Caco-2 (cell line): ENCODE data around the gene CACNG3. TPM values are rescaled to one million over a fixed set of nuclear protein-coding genes. Genes with fewer than 3 reads are reported as not detected.

Experiments used
- BruUV-seq: library from RNA; stranded (reverse); fragments of 400-500 nt; replicated peaks from 2 replicates; lab custom pipeline; 2021; lab: Mats Ljungman, UMichigan
- CTCF ChIA-PET: fragments of 300-600 bp; sonication (Branson Sonifier 250); formaldehyde crosslinking; loops from one replicate; lab custom pipeline; 2022; ENCODE audit warnings: antibody characterized with exemption; lab: Charles Lee
- POLR2A ChIA-PET: fragments of 300-600 bp; sonication (Branson Sonifier 250); formaldehyde crosslinking; loops from one replicate; lab custom pipeline; 2022; ENCODE audit warnings: antibody characterized with exemption; lab: Charles Lee
- DNase-seq, 2 experiments: peaks; one replicate each; pipeline versions ENCODE4 v3.0.0 to v3.0.0-alpha.2; 2020 to 2022
- H3K27me3 ChIP-seq: replicated peaks from 2 replicates; pipeline ENCODE4 v1.6.0; 2011; ENCODE audit warnings: low read length; ENCODE audit not compliant: control insufficient read depth, insufficient read depth
- H3K36me3 ChIP-seq: 2 replicates; pipeline ENCODE4 v1.5.1; 2011; ENCODE audit warnings: low read length; ENCODE audit not compliant: control insufficient read depth, insufficient read depth
- H3K4me1 ChIP-seq: fragments of 250-450 bp; sonication (Bioruptor Pico); 2 replicates; pipeline ENCODE4 v1.5.1; 2020; ENCODE audit warnings: mild to moderate bottlenecking
- H3K4me3 ChIP-seq: 2 replicates; pipeline ENCODE4 v1.5.1; 2011; ENCODE audit warnings: low read depth, mild to moderate bottlenecking, control low read depth, low read length
- H3K9me3 ChIP-seq: fragments of 250-450 bp; sonication (Bioruptor Pico); 2 replicates; pipeline ENCODE4 v1.5.1; 2020; ENCODE audit warnings: mild to moderate bottlenecking, moderate library complexity
- H3K27ac Mint-ChIP-seq: one replicate; pipeline ENCODE4 v1.8.0; 2022; ENCODE audit warnings: mixed read lengths; ENCODE audit not compliant: unreplicated experiment
- H3K27me3 Mint-ChIP-seq: one replicate; pipeline ENCODE4 v1.8.0; 2022; ENCODE audit warnings: mixed read lengths; ENCODE audit not compliant: insufficient read depth, unreplicated experiment
- H3K36me3 Mint-ChIP-seq: one replicate; pipeline ENCODE4 v1.8.0; 2022; ENCODE audit warnings: mild to moderate bottlenecking, mixed read lengths; ENCODE audit not compliant: insufficient read depth, unreplicated experiment
- H3K4me1 Mint-ChIP-seq: one replicate; pipeline ENCODE4 v1.8.0; 2022; ENCODE audit warnings: low read depth, mixed read lengths; ENCODE audit not compliant: unreplicated experiment
- H3K4me3 Mint-ChIP-seq: one replicate; pipeline ENCODE4 v1.8.0; 2022; ENCODE audit warnings: mild to moderate bottlenecking, moderate library complexity, mixed read lengths; ENCODE audit not compliant: unreplicated experiment
- H3K9me3 Mint-ChIP-seq: one replicate; pipeline ENCODE4 v1.8.0; 2022; ENCODE audit warnings: mixed read lengths; ENCODE audit not compliant: unreplicated experiment
- intact Hi-C: fragments of 100-400 bp; cut with micrococcal nuclease; formaldehyde crosslinking; loops from one replicate; pipeline ENCODE4 v1.10.0; 2022; ENCODE audit not compliant: unreplicated experiment
- total RNA-seq: library from RNA; stranded (reverse); gene quantifications from 2 replicates; pipeline ENCODE4 v1.2.3, GENCODE V29; 2022
- TF ChIP-seq, protein P1 (sequence below), 2 experiments: fragments of 200-600 bp in 1 of 2; IDR thresholded peaks; 1 replicate in 1 of 2; 2 replicates in 1 of 2; pipeline versions ENCODE4 v1.5.1 to v1.8.0; 2011 to 2022; ENCODE audit warnings: antibody characterized with exemption in 1 of 2, control low read depth in 1 of 2, inconsistent platforms in 1 of 2, low read depth in 1 of 2, low read length in 1 of 2, mild to moderate bottlenecking in 1 of 2, moderate library complexity in 1 of 2; ENCODE audit not compliant: insufficient read depth in 1 of 2, severe bottlenecking in 1 of 2, unreplicated experiment in 1 of 2

CACNG3 gene
- total RNA-seq, 1 experiment from 2014 or later: not detected

DNA sequence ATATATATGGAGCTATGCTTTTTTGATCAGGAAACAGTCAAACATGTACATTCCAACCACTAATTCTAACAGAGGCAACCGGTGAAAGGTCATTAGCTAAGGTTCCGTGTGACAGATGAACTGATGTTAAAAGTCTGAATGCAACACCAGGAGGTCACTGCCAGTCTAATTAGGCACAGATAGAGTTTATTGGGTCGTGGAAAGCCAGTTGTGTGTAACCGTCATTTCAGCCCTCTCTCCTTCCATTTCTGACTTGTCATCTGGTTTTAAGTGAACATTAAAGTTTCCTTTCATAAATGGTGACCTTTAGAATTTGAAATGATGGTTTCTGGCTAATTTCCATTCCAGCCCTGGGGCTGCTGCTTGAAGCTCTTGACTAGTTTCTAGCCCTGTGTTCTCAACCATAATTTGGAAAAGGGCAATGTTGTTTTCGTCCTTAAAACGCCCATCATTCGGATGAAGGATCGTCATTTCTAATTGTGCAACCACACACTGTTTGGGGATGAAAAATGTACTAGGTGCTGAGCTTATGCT is 23.9 kb downstream of the CACNG3 start:
- H3K4me3 Mint-ChIP-seq: no peak overlapping the region
- H3K4me3 ChIP-seq: no peak overlapping the region
- DNase-seq: no peak
- intact Hi-C loops: no loop called here
- no peaks in the 10 kb centered on the region for H3K36me3 ChIP-seq
- no peaks in the 10 kb centered on the region for H3K36me3 Mint-ChIP-seq
- H3K4me1 Mint-ChIP-seq: no peaks in the 10 kb centered on the region
- CTCF ChIA-PET: no interaction called here
- POLR2A ChIA-PET: no interaction called here
- H3K9me3 ChIP-seq: no peaks in the 10 kb centered on the region
- no peaks in the 10 kb centered on the region for H3K9me3 Mint-ChIP-seq
- peaks cover 7% of the 10 kb centered on the region for H3K27me3 Mint-ChIP-seq
- no peak overlapping the region for H3K27ac Mint-ChIP-seq
- no TSS peak for BruUV-seq
- H3K4me1 ChIP-seq: no peaks in the 10 kb centered on the region
- H3K27me3 ChIP-seq: no peaks in the 10 kb centered on the region
- TF ChIP-seq, protein P1, sequence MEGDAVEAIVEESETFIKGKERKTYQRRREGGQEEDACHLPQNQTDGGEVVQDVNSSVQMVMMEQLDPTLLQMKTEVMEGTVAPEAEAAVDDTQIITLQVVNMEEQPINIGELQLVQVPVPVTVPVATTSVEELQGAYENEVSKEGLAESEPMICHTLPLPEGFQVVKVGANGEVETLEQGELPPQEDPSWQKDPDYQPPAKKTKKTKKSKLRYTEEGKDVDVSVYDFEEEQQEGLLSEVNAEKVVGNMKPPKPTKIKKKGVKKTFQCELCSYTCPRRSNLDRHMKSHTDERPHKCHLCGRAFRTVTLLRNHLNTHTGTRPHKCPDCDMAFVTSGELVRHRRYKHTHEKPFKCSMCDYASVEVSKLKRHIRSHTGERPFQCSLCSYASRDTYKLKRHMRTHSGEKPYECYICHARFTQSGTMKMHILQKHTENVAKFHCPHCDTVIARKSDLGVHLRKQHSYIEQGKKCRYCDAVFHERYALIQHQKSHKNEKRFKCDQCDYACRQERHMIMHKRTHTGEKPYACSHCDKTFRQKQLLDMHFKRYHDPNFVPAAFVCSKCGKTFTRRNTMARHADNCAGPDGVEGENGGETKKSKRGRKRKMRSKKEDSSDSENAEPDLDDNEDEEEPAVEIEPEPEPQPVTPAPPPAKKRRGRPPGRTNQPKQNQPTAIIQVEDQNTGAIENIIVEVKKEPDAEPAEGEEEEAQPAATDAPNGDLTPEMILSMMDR (IDR thresholded peaks at IDR 0.05; ENCODE audit: insufficient read depth in 1 of 2, low read depth in 1 of 2, low read length in 1 of 2, severe bottlenecking in 1 of 2, unreplicated experiment in 1 of 2): no peak

DNA sequence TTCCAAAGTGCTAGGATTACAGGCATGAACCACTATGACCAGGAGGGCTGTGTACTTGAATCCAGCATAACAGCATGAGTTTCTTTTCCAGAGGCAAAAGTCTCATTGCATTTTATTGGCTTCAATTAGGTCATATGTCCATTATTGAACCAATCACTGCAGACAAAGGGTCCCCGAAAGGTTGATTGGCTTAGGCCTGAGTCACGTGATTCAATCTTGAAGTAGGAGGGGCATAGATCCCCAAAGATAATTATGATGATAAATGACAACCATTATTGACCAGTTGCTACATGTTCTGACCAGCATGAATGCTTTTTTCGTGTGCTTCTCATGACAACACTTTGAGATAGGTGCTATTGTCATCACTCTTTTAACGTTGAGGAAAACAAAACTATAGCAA is 25.3 kb downstream of the CACNG3 start:
- no peaks in the 10 kb centered on the region for H3K4me1 ChIP-seq
- no peak overlapping the region for H3K27ac Mint-ChIP-seq
- H3K27me3 Mint-ChIP-seq: peaks cover 7% of the 10 kb centered on the region
- H3K4me1 Mint-ChIP-seq: no peaks in the 10 kb centered on the region
- no peaks in the 10 kb centered on the region for H3K9me3 Mint-ChIP-seq
- BruUV-seq: no TSS peak
- H3K4me3 ChIP-seq: no peak overlapping the region
- H3K4me3 Mint-ChIP-seq: no peak overlapping the region
- no peak for DNase-seq
- H3K36me3 ChIP-seq: no peaks in the 10 kb centered on the region
- ChIA-PET CTCF (no interaction called here), POLR2A (no interaction called here)
- intact Hi-C loops: no loop called here
- H3K36me3 Mint-ChIP-seq: no peaks in the 10 kb centered on the region
- no peaks in the 10 kb centered on the region for H3K27me3 ChIP-seq
- no peaks in the 10 kb centered on the region for H3K9me3 ChIP-seq
- TF ChIP-seq, protein P1 (IDR thresholded peaks at IDR 0.05; ENCODE audit: insufficient read depth in 1 of 2, low read depth in 1 of 2, low read length in 1 of 2, severe bottlenecking in 1 of 2, unreplicated experiment in 1 of 2): no peak

DNA sequence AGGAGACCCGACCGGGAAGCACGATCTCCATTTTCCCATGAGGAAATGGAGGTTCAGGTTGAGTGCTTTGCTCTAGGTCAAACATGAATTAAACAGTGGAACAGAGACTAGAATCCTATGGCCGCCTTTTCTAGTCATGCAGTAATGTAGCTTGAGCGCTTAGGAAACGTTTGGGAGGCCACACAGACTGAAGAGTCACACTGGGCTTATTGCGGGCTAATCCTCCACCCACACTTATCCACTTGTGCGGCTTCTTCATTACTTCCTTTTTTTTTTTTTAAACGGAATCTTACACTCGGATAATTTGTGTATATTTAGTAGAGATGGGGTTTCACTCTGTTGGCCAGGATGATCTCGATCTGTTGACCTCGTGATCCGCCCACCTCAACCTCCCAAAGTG is 26.0 kb downstream of the CACNG3 start:
- peaks cover 9% of the 10 kb centered on the region for H3K27me3 Mint-ChIP-seq
- intact Hi-C loops: no loop called here
- DNase-seq: no peak
- no peak overlapping the region for H3K27ac Mint-ChIP-seq
- no peaks in the 10 kb centered on the region for H3K36me3 Mint-ChIP-seq
- BruUV-seq: no TSS peak
- Histone ChIP-seq H3K9me3 (no peaks in the 10 kb centered on the region), H3K4me1 (no peaks in the 10 kb centered on the region), H3K27me3 (no peaks in the 10 kb centered on the region), H3K36me3 (no peaks in the 10 kb centered on the region), H3K4me3 (no peak overlapping the region)
- H3K9me3 Mint-ChIP-seq: no peaks in the 10 kb centered on the region
- TF ChIP-seq, protein P1 (IDR thresholded peaks at IDR 0.05; ENCODE audit: insufficient read depth in 1 of 2, low read depth in 1 of 2, low read length in 1 of 2, severe bottlenecking in 1 of 2, unreplicated experiment in 1 of 2): no peak
- POLR2A ChIA-PET: no interaction called here
- CTCF ChIA-PET: no interaction called here
- H3K4me3 Mint-ChIP-seq: no peak overlapping the region
- no peaks in the 10 kb centered on the region for H3K4me1 Mint-ChIP-seq
